PC-3 (cell line): Measurements from ENCODE around the gene TAB3. TPM values are rescaled to one million over a fixed set of nuclear protein-coding genes. Genes with fewer than 3 reads are reported as not detected.

ENCODE experiments used
- ATAC-seq: fragments of 200-7000 bp; cut with Tn5 transposase; 2 replicates; pipeline ENCODE4 v1.9.1; 2020; ENCODE audit warnings: mild to moderate bottlenecking, moderate library complexity
- BruUV-seq: library from RNA; stranded (reverse); fragments of 400-500 nt; replicated peaks from 2 replicates; lab custom pipeline; 2021; lab: Mats Ljungman, UMichigan
- CTCF ChIA-PET: fragments of 300-600 bp; sonication (Branson Sonifier 250); formaldehyde crosslinking; loops from one replicate; lab custom pipeline; 2022; ENCODE audit warnings: antibody characterized with exemption; lab: Charles Lee
- POLR2A ChIA-PET: fragments of 300-600 bp; sonication (Branson Sonifier 250); formaldehyde crosslinking; loops from one replicate; lab custom pipeline; 2022; ENCODE audit warnings: antibody characterized with exemption; ENCODE audit not compliant: unreplicated experiment; lab: Charles Lee
- DNase-seq: peaks from one replicate; pipeline ENCODE4 v3.0.0-alpha.2; 2015
- H2AFZ ChIP-seq: fragments of 300-600 bp; sonication (generic); 2 replicates; pipeline ENCODE4 v1.6.0; 2016; ENCODE audit warnings: antibody characterized with exemption, low read length
- H3F3A ChIP-seq: fragments of 300-600 bp; sonication (generic); one replicate; pipeline ENCODE4 v1.6.0; 2017; ENCODE audit warnings: antibody characterized with exemption, low read length, control low read depth, mild to moderate bottlenecking; ENCODE audit not compliant: unreplicated experiment
- H3K27ac ChIP-seq: fragments of 300-600 bp; sonication (generic); 2 replicates; pipeline ENCODE4 v1.5.1; 2016; ENCODE audit warnings: mild to moderate bottlenecking, low read length
- H3K27me3 ChIP-seq: fragments of 300-600 bp; sonication (generic); 2 replicates; pipeline ENCODE4 v1.6.1; 2016; ENCODE audit warnings: low read length, mixed read lengths
- H3K36me3 ChIP-seq: fragments of 300-600 bp; sonication (generic); 2 replicates; pipeline ENCODE4 v1.6.1; 2016; ENCODE audit warnings: low read depth, mixed run types, low read length, mixed read lengths
- H3K4me1 ChIP-seq: fragments of 300-600 bp; sonication (generic); 2 replicates; pipeline ENCODE4 v1.5.1; 2016; ENCODE audit warnings: low read length; ENCODE audit not compliant: insufficient read depth
- H3K4me2 ChIP-seq: fragments of 300-600 bp; sonication (generic); 2 replicates; pipeline ENCODE4 v1.6.0; 2016; ENCODE audit warnings: low read length
- H3K4me3 ChIP-seq: fragments of 300-600 bp; sonication (generic); 2 replicates; pipeline ENCODE4 v1.5.1; 2016; ENCODE audit warnings: mild to moderate bottlenecking, low read length, mixed read lengths
- H3K79me2 ChIP-seq: fragments of 300-600 bp; sonication (generic); 2 replicates; pipeline ENCODE4 v1.6.1; 2017; ENCODE audit warnings: low read length, mixed read lengths
- H3K9ac ChIP-seq: fragments of 300-600 bp; sonication (generic); 2 replicates; pipeline ENCODE4 v1.6.0; 2016; ENCODE audit warnings: mild to moderate bottlenecking, low read length
- H3K9me2 ChIP-seq: fragments of 300-600 bp; sonication (generic); replicated peaks from 2 replicates; pipeline ENCODE4 v1.6.1; 2016; ENCODE audit warnings: mixed run types, low read length, mixed read lengths
- H3K9me3 ChIP-seq: fragments of 300-600 bp; sonication (generic); 2 replicates; pipeline ENCODE4 v1.6.1; 2016; ENCODE audit warnings: low read length, mixed read lengths
- H4K20me1 ChIP-seq: fragments of 300-600 bp; sonication (generic); 2 replicates; pipeline ENCODE4 v1.6.1; 2016; ENCODE audit warnings: low read length, mixed read lengths
- EZH2 ChIP-seq: fragments of 300-600 bp; sonication (generic); IDR thresholded peaks from one replicate; pipeline ENCODE4 v1.6.1; 2017; ENCODE audit warnings: antibody characterized with exemption, mild to moderate bottlenecking, low read length; ENCODE audit not compliant: unreplicated experiment
- EZH2phosphoT487 ChIP-seq: fragments of 300-600 bp; sonication (generic); IDR thresholded peaks from 2 replicates; pipeline ENCODE4 v1.6.1; 2018; ENCODE audit warnings: mild to moderate bottlenecking, antibody characterized with exemption, low read length, borderline replicate concordance
- intact Hi-C: fragments of 100-400 bp; cut with micrococcal nuclease; formaldehyde crosslinking; loops from 2 replicates; pipeline ENCODE4 v1.9.0; 2023
- total RNA-seq: library from RNA; depleted of rRNA; stranded (reverse); fragments of >200 nt; gene quantifications from 2 replicates; pipeline ENCODE4 v1.2.3, GENCODE V29; 2014
- TF ChIP-seq, protein P1 (sequence below): fragments of 300-600 bp; sonication (generic); conservative IDR thresholded peaks from 2 replicates; pipeline ENCODE4 v1.5.1; 2017; ENCODE audit warnings: antibody characterized with exemption, low read depth, mild to moderate bottlenecking, low read length

The TAB3 gene
- total RNA-seq, 1 experiment from 2014 or later, result 18.6 TPM

DNA sequence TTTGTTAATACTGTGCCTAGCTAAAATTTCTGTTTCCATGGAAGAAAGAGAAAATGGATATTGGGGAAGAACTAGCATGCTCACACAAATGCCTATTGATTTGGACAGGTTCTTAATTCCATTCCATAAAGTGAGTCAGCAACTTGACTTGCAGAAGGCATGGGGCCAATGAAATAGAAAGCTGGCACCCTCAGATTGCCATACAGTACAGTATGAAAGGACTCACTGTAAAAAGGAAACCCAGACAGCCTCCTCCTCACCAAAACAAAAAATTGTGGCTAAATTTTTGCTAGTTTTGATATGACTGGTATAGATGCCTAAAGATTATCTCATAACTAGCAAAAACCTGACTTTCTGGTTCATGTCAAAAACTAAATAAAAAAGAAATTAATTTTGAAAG lies 11.2 kb upstream of the TAB3 start:
- TF ChIP-seq, protein P1, sequence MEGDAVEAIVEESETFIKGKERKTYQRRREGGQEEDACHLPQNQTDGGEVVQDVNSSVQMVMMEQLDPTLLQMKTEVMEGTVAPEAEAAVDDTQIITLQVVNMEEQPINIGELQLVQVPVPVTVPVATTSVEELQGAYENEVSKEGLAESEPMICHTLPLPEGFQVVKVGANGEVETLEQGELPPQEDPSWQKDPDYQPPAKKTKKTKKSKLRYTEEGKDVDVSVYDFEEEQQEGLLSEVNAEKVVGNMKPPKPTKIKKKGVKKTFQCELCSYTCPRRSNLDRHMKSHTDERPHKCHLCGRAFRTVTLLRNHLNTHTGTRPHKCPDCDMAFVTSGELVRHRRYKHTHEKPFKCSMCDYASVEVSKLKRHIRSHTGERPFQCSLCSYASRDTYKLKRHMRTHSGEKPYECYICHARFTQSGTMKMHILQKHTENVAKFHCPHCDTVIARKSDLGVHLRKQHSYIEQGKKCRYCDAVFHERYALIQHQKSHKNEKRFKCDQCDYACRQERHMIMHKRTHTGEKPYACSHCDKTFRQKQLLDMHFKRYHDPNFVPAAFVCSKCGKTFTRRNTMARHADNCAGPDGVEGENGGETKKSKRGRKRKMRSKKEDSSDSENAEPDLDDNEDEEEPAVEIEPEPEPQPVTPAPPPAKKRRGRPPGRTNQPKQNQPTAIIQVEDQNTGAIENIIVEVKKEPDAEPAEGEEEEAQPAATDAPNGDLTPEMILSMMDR, result no peak
- TF ChIP-seq EZH2phosphoT487, result no peak
- H3K9ac ChIP-seq, result no peak overlapping the region
- POLR2A ChIA-PET, result no interaction called here
- intact Hi-C loops, result no loop called here
- H3F3A ChIP-seq, result no peaks in the 10 kb centered on the region
- BruUV-seq, result no TSS peak
- H3K9me3 ChIP-seq, result no peaks in the 10 kb centered on the region
- no peak overlapping the region for H3K27ac ChIP-seq
- CTCF ChIA-PET, result no interaction called here
- peak overlapping the region; percentile 16 for H3K4me2 ChIP-seq
- peak; percentile 66 for DNase-seq
- ATAC-seq, result peak; percentile 55
- H3K4me3 ChIP-seq, result no peak overlapping the region
- H3K27me3 ChIP-seq, result no peaks in the 10 kb centered on the region
- H3K36me3 ChIP-seq, result no peaks in the 10 kb centered on the region
- H4K20me1 ChIP-seq, result no peaks in the 10 kb centered on the region
- peaks cover 12% of the 10 kb centered on the region for H3K4me1 ChIP-seq
- H3K79me2 ChIP-seq, result no peaks in the 10 kb centered on the region
- no peak overlapping the region for H2AFZ ChIP-seq
- H3K9me2 ChIP-seq, result no peaks in the 10 kb centered on the region

DNA sequence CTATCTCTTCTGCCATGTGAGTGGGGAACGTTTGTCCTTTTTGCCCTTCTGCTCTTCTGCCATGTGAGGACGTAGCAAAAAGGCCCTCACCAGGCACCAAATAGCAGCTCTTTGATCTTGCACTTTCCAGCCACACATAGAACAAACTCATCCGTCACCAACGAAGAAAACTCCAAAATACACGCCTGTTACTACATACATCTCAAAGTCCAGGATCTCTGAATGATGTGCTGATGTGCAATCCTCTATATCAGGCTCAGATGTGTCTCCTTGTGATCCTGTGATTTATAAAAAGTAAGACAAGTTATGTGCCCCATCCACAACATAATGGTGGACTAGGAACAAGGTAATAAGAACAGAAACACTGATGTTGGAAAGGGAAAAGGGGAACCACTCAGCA lies 9.8 kb upstream of the TAB3 start:
- CTCF ChIA-PET, result no interaction called here
- ATAC-seq, result no peak
- TF ChIP-seq EZH2phosphoT487, result no peak
- TF ChIP-seq EZH2, result no peak
- TF ChIP-seq, protein P1, result no peak

DNA sequence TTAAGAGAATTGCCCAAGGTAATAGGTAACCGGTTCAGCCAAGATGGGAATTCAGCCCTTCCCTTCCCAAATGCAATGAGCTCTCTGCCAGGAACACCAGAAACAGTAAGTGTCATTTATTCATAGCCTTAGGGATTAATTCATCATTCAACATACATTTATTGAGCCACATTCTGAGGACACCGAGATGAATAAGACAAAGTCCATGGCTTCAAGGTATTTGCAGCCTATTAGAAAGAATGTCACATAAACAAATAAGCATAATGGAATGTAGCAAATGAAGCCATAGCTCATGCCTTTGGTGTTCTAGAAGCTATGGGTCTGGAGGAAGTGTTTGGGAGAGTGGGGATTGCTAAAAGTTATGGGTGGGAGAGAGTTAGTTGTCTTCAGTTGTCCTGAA lies 6.3 kb upstream of the TAB3 start:
- Histone ChIP-seq H3K9me2 (no peaks in the 10 kb centered on the region), H4K20me1 (no peaks in the 10 kb centered on the region), H3K4me3 (no peak overlapping the region), H3K9me3 (no peaks in the 10 kb centered on the region), H3K79me2 (no peaks in the 10 kb centered on the region), H3K9ac (no peak overlapping the region), H3K36me3 (no peaks in the 10 kb centered on the region), H2AFZ (no peak overlapping the region), H3K4me2 (0 out of 2 replicates have a peak overlapping the region, but pooled peaks have one; percentile 24), H3K27me3 (no peaks in the 10 kb centered on the region), H3F3A (no peaks in the 10 kb centered on the region), H3K27ac (0 out of 2 replicates have a peak overlapping the region, but pooled peaks have one; percentile 8), H3K4me1 (peaks cover 38% of the 10 kb centered on the region)
- TF ChIP-seq, protein P1, result no peak
- TF ChIP-seq EZH2phosphoT487, result no peak
- TF ChIP-seq EZH2, result no peak
- CTCF ChIA-PET, result interaction anchor here (0.5 kb wide), 1 partner anchor 76 kb away, joined by 3 read pairs; no protein-coding TSS in a partner anchor
- ATAC-seq (peak; percentile 26; the same call in 1 of the 2 replicates), DNase-seq (peak; percentile 85)
- POLR2A ChIA-PET, result no interaction called here
- no TSS peak for BruUV-seq
- intact Hi-C loops, result no loop called here

More for the DNA sequence above, 9.8 kb upstream of the TAB3 start:
- Histone ChIP-seq H3K9me2 (no peaks in the 10 kb centered on the region), H3K4me1 (peaks cover 23% of the 10 kb centered on the region), H3K79me2 (no peaks in the 10 kb centered on the region), H3K4me2 (no peak overlapping the region), H3F3A (no peaks in the 10 kb centered on the region), H3K27me3 (no peaks in the 10 kb centered on the region), H4K20me1 (no peaks in the 10 kb centered on the region), H3K36me3 (no peaks in the 10 kb centered on the region), H3K9ac (no peak overlapping the region), H2AFZ (no peak overlapping the region), H3K4me3 (no peak overlapping the region), H3K9me3 (no peaks in the 10 kb centered on the region), H3K27ac (no peak overlapping the region)
- DNase-seq, result no peak
- no TSS peak for BruUV-seq
- intact Hi-C loops, result no loop called here
- POLR2A ChIA-PET, result no interaction called here
